K562 (cell line): ENCODE results near the gene MIDN. TPM values are rescaled to one million over a fixed set of nuclear protein-coding genes. Genes with fewer than 3 reads are reported as not detected.

ENCODE experiments used
- ARHGAP35 ChIP-seq: fragments of 450-650 bp; IDR thresholded peaks from 2 replicates; pipeline ENCODE4 v1.6.1; 2018; ENCODE audit not compliant: partially characterized antibody
- BRD9 ChIP-seq: fragments of 450-650 bp; IDR thresholded peaks from 2 replicates; pipeline ENCODE4 v1.6.1; 2018; ENCODE audit warnings: low read depth; ENCODE audit not compliant: partially characterized antibody
- CREM ChIP-seq: IDR thresholded peaks from 2 replicates; pipeline ENCODE4 v1.6.1; 2014; ENCODE audit warnings: antibody characterized with exemption, low read depth
- FOXM1 ChIP-seq, 2 experiments: fragments of 450-650 bp in 1 of 2; sonication (generic) in 1 of 2; formaldehyde crosslinking in 1 of 2; IDR thresholded peaks; 2 replicates each; pipeline versions ENCODE4 v1.6.1 to v1.9.0; 2017 to 2022; ENCODE audit warnings: low read depth in 2 of 2, mild to moderate bottlenecking in 2 of 2, missing genetic modification reagents in 1 of 2, moderate library complexity in 1 of 2
- HDGF ChIP-seq: fragments of 450-650 bp; IDR thresholded peaks from 2 replicates; pipeline ENCODE4 v1.6.1; 2016
- KAT2B ChIP-seq: IDR thresholded peaks from one replicate; pipeline ENCODE4 v1.6.1; 2012; ENCODE audit warnings: low read depth, mild to moderate bottlenecking, control low read depth, inconsistent platforms, low read length, moderate library complexity
- MYC ChIP-seq, 2 experiments: fragments of 250-450 bp in 1 of 2; sonication (Bioruptor Pico) in 1 of 2; IDR thresholded peaks; 2 replicates each; pipeline versions ENCODE4 v1.5.1 to v1.6.1; 2012 to 2021; ENCODE audit warnings: low read depth in 2 of 2, borderline replicate concordance in 1 of 2, improper control_type of control experiment in 1 of 2, low read length in 1 of 2, mild to moderate bottlenecking in 1 of 2, moderate library complexity in 1 of 2
- OTX1 ChIP-seq: fragments of 450-650 bp; formaldehyde crosslinking; IDR thresholded peaks from 2 replicates; pipeline ENCODE4 v1.4.0; 2022; ENCODE audit warnings: mild to moderate bottlenecking
- PCBP1 ChIP-seq: fragments of 200-400 bp; formaldehyde crosslinking; IDR thresholded peaks from 2 replicates; pipeline ENCODE4 v1.6.1; 2018; ENCODE audit warnings: mild to moderate bottlenecking, low read depth, low read length; ENCODE audit not compliant: poor library complexity, severe bottlenecking
- PPARD ChIP-seq: fragments of 250-450 bp; sonication (Bioruptor Pico); IDR thresholded peaks from 2 replicates; pipeline ENCODE4 v1.8.0; 2022; ENCODE audit warnings: inconsistent platforms, mild to moderate bottlenecking, moderate library complexity
- PRMT5 ChIP-seq: sonication (generic); formaldehyde crosslinking; IDR thresholded peaks from 2 replicates; pipeline ENCODE4 v1.5.0; 2020; ENCODE audit warnings: missing genetic modification reagents
- RUNX1 ChIP-seq: sonication (generic); IDR thresholded peaks from 2 replicates; pipeline ENCODE4 v1.6.1; 2016; ENCODE audit warnings: antibody characterized with exemption, low read depth
- SNIP1 ChIP-seq: fragments of 450-650 bp; IDR thresholded peaks from 2 replicates; pipeline ENCODE4 v1.7.1; 2017; ENCODE audit warnings: low read depth, mild to moderate bottlenecking
- TEAD2 ChIP-seq: fragments of 450-650 bp; IDR thresholded peaks from 2 replicates; pipeline ENCODE4 v1.6.1; 2016; ENCODE audit warnings: missing genetic modification characterization, control low read depth, missing compliant biosample characterization
- ZC3H8 ChIP-seq: fragments of 450-650 bp; IDR thresholded peaks from 2 replicates; pipeline ENCODE4 v1.6.1; 2017
- ZFP36 ChIP-seq: fragments of 150-350 bp; IDR thresholded peaks from 2 replicates; pipeline ENCODE4 v1.6.1; 2018; ENCODE audit warnings: low read length, low read depth; ENCODE audit not compliant: partially characterized antibody
- ZNF143 ChIP-seq: sonication (generic); formaldehyde crosslinking; IDR thresholded peaks from 2 replicates; pipeline ENCODE4 v1.9.0; 2022; ENCODE audit warnings: mild to moderate bottlenecking, missing genetic modification reagents
- polyA plus RNA-seq, 8 experiments: library from polyadenylated mRNA; depleted of rRNA in 4 of 8; stranded (reverse) in 5 of 8; unstranded in 3 of 8; fragments of >200 nt; fragmentation: Nextera tagmentation in 2 of 8; fragmentation: Illumina TruSeq in 1 of 8; extraction: Ambion mirVana in 2 of 8; extraction: Trizol in 1 of 8; gene quantifications; 2 replicates each; pipeline versions ENCODE4 v1.2.1 to v1.2.3, GENCODE V29; 2011 to 2014; ENCODE audit warnings: inconsistent platforms in 1 of 8, missing spikeins in 1 of 8
- total RNA-seq, 7 experiments: library from RNA; depleted of rRNA in 6 of 7; stranded (reverse); fragments of >200 nt in 6 of 7; fragmentation: Illumina TruSeq in 2 of 7; extraction: Trizol in 2 of 7; gene quantifications; 2 replicates each; pipeline versions ENCODE4 v1.2.1 to v1.2.3, GENCODE V29; 2011 to 2021; ENCODE audit warnings: low replicate concordance in 1 of 7
- TF ChIP-seq, protein P1 (sequence below): fragments of 250-450 bp; sonication (Bioruptor Pico); IDR thresholded peaks from 2 replicates; pipeline ENCODE4 v1.8.0; 2022; ENCODE audit warnings: inconsistent platforms, mild to moderate bottlenecking, moderate library complexity, borderline replicate concordance
- TF ChIP-seq, protein P2 (sequence below): fragments of 450-650 bp; conservative IDR thresholded peaks from 2 replicates; pipeline ENCODE4 v1.6.1; 2016; ENCODE audit warnings: missing genetic modification characterization, low read depth, mild to moderate bottlenecking, control low read depth, missing compliant biosample characterization
- TF ChIP-seq, protein P3 (sequence below): sonication (generic); formaldehyde crosslinking; IDR thresholded peaks from 2 replicates; pipeline ENCODE4 v1.8.0; 2022; ENCODE audit warnings: mild to moderate bottlenecking, missing genetic modification reagents
- TF ChIP-seq, protein P4 (sequence below): IDR thresholded peaks from 2 replicates; pipeline ENCODE4 v1.6.1; 2012; ENCODE audit warnings: low read depth, low read length, improper control_type of control experiment, borderline replicate concordance
- TF ChIP-seq, protein P5 (sequence below): sonication (generic); formaldehyde crosslinking; IDR thresholded peaks from 2 replicates; pipeline ENCODE4 v1.8.0; 2022; ENCODE audit warnings: mild to moderate bottlenecking, missing genetic modification reagents

Gene MIDN
- total and polyA plus RNA-seq, 9 of the 15 experiments (the other 6 are each of a cell fraction or from before 2014, with no cell fraction given) = 0.17 to 120 (median 10.1) TPM

DNA sequence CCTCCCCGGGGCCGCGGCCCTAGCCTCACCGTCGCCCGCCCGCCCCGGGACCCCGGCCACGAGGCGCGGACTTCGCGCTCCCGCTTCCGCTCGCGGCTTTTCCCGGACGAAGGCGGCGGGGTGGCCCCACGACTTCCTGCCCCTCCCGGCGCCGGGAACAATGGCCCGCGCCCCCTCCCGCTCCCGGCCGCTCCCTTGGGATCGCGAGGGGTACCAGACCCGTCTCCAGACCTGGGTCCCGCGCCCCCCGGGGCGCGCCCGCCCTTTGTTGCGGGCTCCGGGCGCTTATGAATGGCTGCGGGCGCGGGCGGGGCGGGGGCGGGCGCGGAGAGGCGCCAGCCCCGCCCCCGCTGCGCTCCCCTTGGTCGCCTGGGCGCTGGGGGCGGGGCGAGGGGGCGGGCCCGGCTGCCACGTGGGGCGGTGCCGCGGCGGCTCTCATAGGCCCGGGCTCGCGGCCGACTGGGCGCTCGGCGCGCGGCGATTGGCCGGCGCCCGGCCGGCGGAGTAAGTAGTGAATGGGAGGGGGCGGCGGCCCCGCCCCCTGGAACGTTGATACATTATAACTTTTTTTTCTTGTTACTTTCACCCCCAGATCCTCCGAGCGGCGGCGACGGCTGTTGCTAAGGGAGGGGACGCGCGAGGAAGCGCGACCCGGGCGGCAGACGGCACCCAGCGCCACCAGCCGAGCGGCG, 1.1 kb downstream of the MIDN start (continued):
- TF ChIP-seq FOXM1 (IDR thresholded peaks at IDR 0.05; ENCODE audit: low read depth) (no peak), FOXM1 (CRISPR knock-in tag; IDR thresholded peaks at IDR 0.05; ENCODE audit: low read depth) (no peak), ZFP36 (no peak), BRD9 (no peak), ARHGAP35 (no peak), SNIP1 (no peak), PPARD (no peak), HDGF (no peak), KAT2B (no peak), RUNX1 (no peak), TEAD2 (tag) (no peak), MYC (IDR thresholded peaks at IDR 0.05; ENCODE audit: low read depth, low read length) (peak; percentile 57; the same call in 1 of the 2 replicates), MYC (CRISPR knock-in tag; IDR thresholded peaks at IDR 0.05; ENCODE audit: borderline replicate concordance, low read depth) (no peak), CREM (peak; percentile 38; the same call in 1 of the 2 replicates), PRMT5 (CRISPR knock-in tag) (no peak), PCBP1 (peak; percentile 86), OTX1 (no peak), ZNF143 (CRISPR knock-in tag) (no peak), ZC3H8 (no peak)
- TF ChIP-seq, protein P1, sequence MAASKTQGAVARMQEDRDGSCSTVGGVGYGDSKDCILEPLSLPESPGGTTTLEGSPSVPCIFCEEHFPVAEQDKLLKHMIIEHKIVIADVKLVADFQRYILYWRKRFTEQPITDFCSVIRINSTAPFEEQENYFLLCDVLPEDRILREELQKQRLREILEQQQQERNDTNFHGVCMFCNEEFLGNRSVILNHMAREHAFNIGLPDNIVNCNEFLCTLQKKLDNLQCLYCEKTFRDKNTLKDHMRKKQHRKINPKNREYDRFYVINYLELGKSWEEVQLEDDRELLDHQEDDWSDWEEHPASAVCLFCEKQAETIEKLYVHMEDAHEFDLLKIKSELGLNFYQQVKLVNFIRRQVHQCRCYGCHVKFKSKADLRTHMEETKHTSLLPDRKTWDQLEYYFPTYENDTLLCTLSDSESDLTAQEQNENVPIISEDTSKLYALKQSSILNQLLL (CRISPR knock-in tag) = no peak
- TF ChIP-seq, protein P2, sequence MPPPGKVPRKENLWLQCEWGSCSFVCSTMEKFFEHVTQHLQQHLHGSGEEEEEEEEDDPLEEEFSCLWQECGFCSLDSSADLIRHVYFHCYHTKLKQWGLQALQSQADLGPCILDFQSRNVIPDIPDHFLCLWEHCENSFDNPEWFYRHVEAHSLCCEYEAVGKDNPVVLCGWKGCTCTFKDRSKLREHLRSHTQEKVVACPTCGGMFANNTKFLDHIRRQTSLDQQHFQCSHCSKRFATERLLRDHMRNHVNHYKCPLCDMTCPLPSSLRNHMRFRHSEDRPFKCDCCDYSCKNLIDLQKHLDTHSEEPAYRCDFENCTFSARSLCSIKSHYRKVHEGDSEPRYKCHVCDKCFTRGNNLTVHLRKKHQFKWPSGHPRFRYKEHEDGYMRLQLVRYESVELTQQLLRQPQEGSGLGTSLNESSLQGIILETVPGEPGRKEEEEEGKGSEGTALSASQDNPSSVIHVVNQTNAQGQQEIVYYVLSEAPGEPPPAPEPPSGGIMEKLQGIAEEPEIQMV (tag) = no peak
- TF ChIP-seq, protein P3, sequence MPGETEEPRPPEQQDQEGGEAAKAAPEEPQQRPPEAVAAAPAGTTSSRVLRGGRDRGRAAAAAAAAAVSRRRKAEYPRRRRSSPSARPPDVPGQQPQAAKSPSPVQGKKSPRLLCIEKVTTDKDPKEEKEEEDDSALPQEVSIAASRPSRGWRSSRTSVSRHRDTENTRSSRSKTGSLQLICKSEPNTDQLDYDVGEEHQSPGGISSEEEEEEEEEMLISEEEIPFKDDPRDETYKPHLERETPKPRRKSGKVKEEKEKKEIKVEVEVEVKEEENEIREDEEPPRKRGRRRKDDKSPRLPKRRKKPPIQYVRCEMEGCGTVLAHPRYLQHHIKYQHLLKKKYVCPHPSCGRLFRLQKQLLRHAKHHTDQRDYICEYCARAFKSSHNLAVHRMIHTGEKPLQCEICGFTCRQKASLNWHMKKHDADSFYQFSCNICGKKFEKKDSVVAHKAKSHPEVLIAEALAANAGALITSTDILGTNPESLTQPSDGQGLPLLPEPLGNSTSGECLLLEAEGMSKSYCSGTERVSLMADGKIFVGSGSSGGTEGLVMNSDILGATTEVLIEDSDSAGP (CRISPR knock-in tag) = no peak
- TF ChIP-seq, protein P4, sequence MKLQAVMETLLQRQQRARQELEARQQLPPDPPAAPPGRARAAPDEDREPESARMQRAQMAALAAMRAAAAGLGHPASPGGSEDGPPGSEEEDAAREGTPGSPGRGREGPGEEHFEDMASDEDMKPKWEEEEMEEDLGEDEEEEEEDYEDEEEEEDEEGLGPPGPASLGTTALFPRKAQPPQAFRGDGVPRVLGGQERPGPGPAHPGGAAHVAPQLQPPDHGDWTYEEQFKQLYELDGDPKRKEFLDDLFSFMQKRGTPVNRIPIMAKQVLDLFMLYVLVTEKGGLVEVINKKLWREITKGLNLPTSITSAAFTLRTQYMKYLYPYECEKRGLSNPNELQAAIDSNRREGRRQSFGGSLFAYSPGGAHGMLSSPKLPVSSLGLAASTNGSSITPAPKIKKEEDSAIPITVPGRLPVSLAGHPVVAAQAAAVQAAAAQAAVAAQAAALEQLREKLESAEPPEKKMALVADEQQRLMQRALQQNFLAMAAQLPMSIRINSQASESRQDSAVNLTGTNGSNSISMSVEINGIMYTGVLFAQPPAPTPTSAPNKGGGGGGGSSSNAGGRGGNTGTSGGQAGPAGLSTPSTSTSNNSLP = no peak
- TF ChIP-seq, protein P5, sequence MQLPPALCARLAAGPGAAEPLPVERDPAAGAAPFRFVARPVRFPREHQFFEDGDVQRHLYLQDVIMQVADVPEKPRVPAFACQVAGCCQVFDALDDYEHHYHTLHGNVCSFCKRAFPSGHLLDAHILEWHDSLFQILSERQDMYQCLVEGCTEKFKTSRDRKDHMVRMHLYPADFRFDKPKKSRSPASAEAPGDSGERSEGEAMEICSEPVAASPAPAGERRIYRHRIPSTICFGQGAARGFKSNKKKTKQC (CRISPR knock-in tag) = peak; percentile 88
